ENCODE data around the gene KLF2.

GRCh38 chr19:16343156-16343555, 18.5 kb downstream of the KLF2 start:
- no peak for TF ChIP-seq EP300 (IDR thresholded peaks at IDR 0.05)
- TF ChIP-seq, protein P1, sequence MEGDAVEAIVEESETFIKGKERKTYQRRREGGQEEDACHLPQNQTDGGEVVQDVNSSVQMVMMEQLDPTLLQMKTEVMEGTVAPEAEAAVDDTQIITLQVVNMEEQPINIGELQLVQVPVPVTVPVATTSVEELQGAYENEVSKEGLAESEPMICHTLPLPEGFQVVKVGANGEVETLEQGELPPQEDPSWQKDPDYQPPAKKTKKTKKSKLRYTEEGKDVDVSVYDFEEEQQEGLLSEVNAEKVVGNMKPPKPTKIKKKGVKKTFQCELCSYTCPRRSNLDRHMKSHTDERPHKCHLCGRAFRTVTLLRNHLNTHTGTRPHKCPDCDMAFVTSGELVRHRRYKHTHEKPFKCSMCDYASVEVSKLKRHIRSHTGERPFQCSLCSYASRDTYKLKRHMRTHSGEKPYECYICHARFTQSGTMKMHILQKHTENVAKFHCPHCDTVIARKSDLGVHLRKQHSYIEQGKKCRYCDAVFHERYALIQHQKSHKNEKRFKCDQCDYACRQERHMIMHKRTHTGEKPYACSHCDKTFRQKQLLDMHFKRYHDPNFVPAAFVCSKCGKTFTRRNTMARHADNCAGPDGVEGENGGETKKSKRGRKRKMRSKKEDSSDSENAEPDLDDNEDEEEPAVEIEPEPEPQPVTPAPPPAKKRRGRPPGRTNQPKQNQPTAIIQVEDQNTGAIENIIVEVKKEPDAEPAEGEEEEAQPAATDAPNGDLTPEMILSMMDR (IDR thresholded peaks at IDR 0.05) = no peak
- TF ChIP-seq POLR2A (IDR thresholded peaks at IDR 0.05) = no peak

Data from stomach (tissue), 4 donors.